K562 (cell line): ENCODE data around the gene MDM4.

ENCODE experiments used
- NR2C2 ChIP-seq, 2 experiments: fragments of 200-800 bp in 1 of 2; sonication (Bioruptor generic) in 1 of 2; sonication (generic) in 1 of 2; formaldehyde crosslinking in 1 of 2; IDR thresholded peaks; 2 replicates each; pipeline versions ENCODE4 v1.6.1 to v1.8.0; 2016 to 2022; ENCODE audit warnings: mild to moderate bottlenecking in 1 of 2, missing compliant biosample characterization in 1 of 2, missing genetic modification characterization in 1 of 2, missing genetic modification reagents in 1 of 2
- RHOXF2B ChIP-seq: fragments of 250-450 bp; sonication (Bioruptor Pico); conservative IDR thresholded peaks from 2 replicates; pipeline ENCODE4 v1.5.1; 2021
- RNF2 ChIP-seq: sonication (generic); IDR thresholded peaks from 2 replicates; pipeline ENCODE4 v1.6.1; 2016
- SMC3 ChIP-seq: conservative IDR thresholded peaks from 2 replicates; pipeline ENCODE4 v1.6.1; 2011; ENCODE audit warnings: low read depth, low read length, improper control_type of control experiment; ENCODE audit not compliant: insufficient read depth
- ZFP30 ChIP-seq: fragments of 250-450 bp; sonication (Bioruptor Pico); IDR thresholded peaks from 2 replicates; pipeline ENCODE4 v1.8.0; 2022; ENCODE audit warnings: moderate library complexity, mild to moderate bottlenecking, inconsistent platforms, borderline replicate concordance

DNA sequence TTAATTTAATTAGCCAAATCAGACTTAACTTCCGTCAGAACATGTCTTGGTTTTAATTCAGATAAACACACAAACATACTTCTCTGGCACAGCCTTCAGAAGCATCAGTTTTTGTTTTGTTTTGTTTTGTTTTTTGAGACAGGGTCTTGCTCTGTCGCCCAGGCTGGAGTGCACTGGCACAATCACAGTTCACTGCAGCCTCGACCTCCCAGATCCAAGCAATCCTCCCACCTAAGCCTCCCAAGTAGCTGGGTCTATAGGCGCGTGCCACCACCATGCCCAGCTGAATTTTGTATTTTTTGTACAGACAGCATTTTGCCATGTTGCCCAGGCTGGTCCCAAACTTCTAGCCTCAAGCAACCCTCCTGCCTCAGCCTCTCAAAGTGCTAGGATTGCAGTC, 34.7 kb downstream of the MDM4 start:
- TF ChIP-seq NR2C2 (CRISPR knock-in tag; IDR thresholded peaks at IDR 0.05) (no peak), NR2C2 (tag; IDR thresholded peaks at IDR 0.05) (no peak), SMC3 (no peak), ZFP30 (CRISPR knock-in tag) (no peak), RNF2 (no peak), RHOXF2B (CRISPR knock-in tag) (no peak)
